ENCODE measurements around the gene TTC7B.

Gene TTC7B

DNA sequence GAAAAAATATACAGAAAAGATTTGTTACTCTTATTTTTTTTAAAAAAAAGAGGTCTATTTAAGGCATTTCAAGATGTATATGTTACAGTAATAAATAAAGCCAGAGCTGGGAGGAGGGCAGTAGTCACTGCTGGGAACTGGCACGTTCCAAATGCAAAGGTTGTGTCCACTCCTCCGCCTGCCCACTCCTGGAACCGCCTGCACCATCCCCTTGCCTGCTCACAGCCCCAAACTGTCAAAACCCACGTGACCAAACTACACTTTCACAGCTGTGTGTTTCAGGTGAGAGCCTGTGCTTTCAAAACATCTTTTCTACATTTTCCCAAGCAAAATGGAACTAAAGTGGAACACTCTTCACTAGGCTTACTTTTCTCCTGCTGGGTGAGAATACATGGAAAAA, 160.4 kb downstream of the TTC7B start:
- Histone ChIP-seq H3K4me3 (ENCODE audit: insufficient read depth, low read length, poor library complexity, severe bottlenecking) (no peak overlapping the region), H3K36me3 (ENCODE audit: low read length) (no peaks in the 10 kb centered on the region), H3K27me3 (ENCODE audit: low read length) (no peaks in the 10 kb centered on the region), H3K4me2 (ENCODE audit: low read depth, low read length, poor library complexity, severe bottlenecking) (no peak overlapping the region), H3K79me2 (ENCODE audit: insufficient read depth, low read length) (no peaks in the 10 kb centered on the region), H3F3A (ENCODE audit: insufficient read depth) (no peaks in the 10 kb centered on the region), H3K9me3 (ENCODE audit: insufficient read depth, low read length) (no peaks in the 10 kb centered on the region), H3K27ac (ENCODE audit: low read depth, low read length) (no peak overlapping the region), H2AFZ (ENCODE audit: low read depth, low read length, severe bottlenecking) (no peak overlapping the region), H4K20me1 (ENCODE audit: low read depth, low read length) (no peaks in the 10 kb centered on the region), H3K9me2 (replicated peaks; ENCODE audit: insufficient read depth, low read length) (no peaks in the 10 kb centered on the region), H3K9ac (ENCODE audit: low read length) (no peak overlapping the region)
- TF ChIP-seq, protein P1, sequence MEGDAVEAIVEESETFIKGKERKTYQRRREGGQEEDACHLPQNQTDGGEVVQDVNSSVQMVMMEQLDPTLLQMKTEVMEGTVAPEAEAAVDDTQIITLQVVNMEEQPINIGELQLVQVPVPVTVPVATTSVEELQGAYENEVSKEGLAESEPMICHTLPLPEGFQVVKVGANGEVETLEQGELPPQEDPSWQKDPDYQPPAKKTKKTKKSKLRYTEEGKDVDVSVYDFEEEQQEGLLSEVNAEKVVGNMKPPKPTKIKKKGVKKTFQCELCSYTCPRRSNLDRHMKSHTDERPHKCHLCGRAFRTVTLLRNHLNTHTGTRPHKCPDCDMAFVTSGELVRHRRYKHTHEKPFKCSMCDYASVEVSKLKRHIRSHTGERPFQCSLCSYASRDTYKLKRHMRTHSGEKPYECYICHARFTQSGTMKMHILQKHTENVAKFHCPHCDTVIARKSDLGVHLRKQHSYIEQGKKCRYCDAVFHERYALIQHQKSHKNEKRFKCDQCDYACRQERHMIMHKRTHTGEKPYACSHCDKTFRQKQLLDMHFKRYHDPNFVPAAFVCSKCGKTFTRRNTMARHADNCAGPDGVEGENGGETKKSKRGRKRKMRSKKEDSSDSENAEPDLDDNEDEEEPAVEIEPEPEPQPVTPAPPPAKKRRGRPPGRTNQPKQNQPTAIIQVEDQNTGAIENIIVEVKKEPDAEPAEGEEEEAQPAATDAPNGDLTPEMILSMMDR (IDR thresholded peaks at IDR 0.05; ENCODE audit: insufficient read depth, low read length, poor library complexity, severe bottlenecking): no peak
- no peak for TF ChIP-seq EZH2phosphoT487 (conservative IDR thresholded peaks at IDR 0.05; ENCODE audit: low read length)

DNA sequence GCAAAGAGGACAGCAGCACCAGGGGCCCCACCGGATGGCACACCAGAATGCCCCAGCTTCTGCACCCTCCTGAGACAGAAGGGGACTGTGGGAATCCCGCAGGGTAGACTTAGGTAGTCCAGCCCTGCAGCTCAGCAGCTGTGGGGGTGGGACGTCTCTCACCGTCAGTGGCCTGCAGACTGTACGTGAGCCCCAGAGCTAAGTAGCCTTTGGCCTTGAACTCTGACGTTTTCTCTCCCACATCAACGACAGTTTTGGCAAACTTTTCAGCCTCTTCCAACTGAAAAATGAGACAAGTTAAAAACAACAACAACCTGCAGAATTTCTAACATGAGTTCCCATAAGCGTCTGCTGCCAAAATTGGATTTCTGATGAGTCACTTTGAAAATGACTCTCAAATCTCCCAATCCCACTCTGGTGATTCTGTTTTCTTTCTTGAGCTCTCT, 161.4 kb downstream of the TTC7B start:
- no peaks in the 10 kb centered on the region for H3K36me3 ChIP-seq (ENCODE audit: low read length)
- no peaks in the 10 kb centered on the region for H3K79me2 ChIP-seq (ENCODE audit: insufficient read depth, low read length)
- no peak overlapping the region for H3K27ac ChIP-seq (ENCODE audit: low read depth, low read length)
- H2AFZ ChIP-seq (ENCODE audit: low read depth, low read length, severe bottlenecking): no peak overlapping the region
- H3K4me2 ChIP-seq (ENCODE audit: low read depth, low read length, poor library complexity, severe bottlenecking): no peak overlapping the region
- H3K4me3 ChIP-seq (ENCODE audit: insufficient read depth, low read length, poor library complexity, severe bottlenecking): no peak overlapping the region
- TF ChIP-seq EZH2phosphoT487 (conservative IDR thresholded peaks at IDR 0.05; ENCODE audit: low read length): no peak
- TF ChIP-seq, protein P1 (IDR thresholded peaks at IDR 0.05; ENCODE audit: insufficient read depth, low read length, poor library complexity, severe bottlenecking): no peak
- H3K9me3 ChIP-seq (ENCODE audit: insufficient read depth, low read length): no peaks in the 10 kb centered on the region
- no peaks in the 10 kb centered on the region for H3K27me3 ChIP-seq (ENCODE audit: low read length)
- H3K9me2 ChIP-seq (replicated peaks; ENCODE audit: insufficient read depth, low read length): no peaks in the 10 kb centered on the region
- no peaks in the 10 kb centered on the region for H3F3A ChIP-seq (ENCODE audit: insufficient read depth)
- no peak overlapping the region for H3K9ac ChIP-seq (ENCODE audit: low read length)
- no peaks in the 10 kb centered on the region for H4K20me1 ChIP-seq (ENCODE audit: low read depth, low read length)

DNA sequence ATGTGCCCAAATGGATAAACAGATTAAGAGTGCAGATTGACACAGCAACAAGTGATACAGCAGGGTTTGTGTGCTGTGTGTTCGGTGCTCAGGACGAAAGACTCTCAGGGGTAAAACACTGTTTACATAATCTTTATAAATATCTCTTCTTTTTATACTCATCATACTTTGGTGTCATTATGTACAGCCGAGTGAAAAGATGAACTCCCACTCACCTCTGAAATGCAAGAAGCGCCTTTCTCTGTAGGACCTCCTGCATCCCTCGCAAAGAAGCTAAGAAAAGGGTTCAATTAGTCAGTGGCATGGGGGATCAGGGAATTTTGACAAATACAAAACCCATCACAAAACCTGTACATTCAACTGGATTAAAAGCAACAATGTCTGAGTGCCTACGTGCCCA, 163.6 kb downstream of the TTC7B start:
- no peak overlapping the region for H2AFZ ChIP-seq (ENCODE audit: low read depth, low read length, severe bottlenecking)
- H3K27me3 ChIP-seq (ENCODE audit: low read length): no peaks in the 10 kb centered on the region
- no peak overlapping the region for H3K4me2 ChIP-seq (ENCODE audit: low read depth, low read length, poor library complexity, severe bottlenecking)
- no peak for TF ChIP-seq EZH2phosphoT487 (conservative IDR thresholded peaks at IDR 0.05; ENCODE audit: low read length)
- no peaks in the 10 kb centered on the region for H3K79me2 ChIP-seq (ENCODE audit: insufficient read depth, low read length)
- no peaks in the 10 kb centered on the region for H3K9me3 ChIP-seq (ENCODE audit: insufficient read depth, low read length)
- H3K9ac ChIP-seq (ENCODE audit: low read length): no peak overlapping the region
- H3K4me3 ChIP-seq (ENCODE audit: insufficient read depth, low read length, poor library complexity, severe bottlenecking): no peak overlapping the region
- no peaks in the 10 kb centered on the region for H3F3A ChIP-seq (ENCODE audit: insufficient read depth)
- no peaks in the 10 kb centered on the region for H4K20me1 ChIP-seq (ENCODE audit: low read depth, low read length)
- H3K9me2 ChIP-seq (replicated peaks; ENCODE audit: insufficient read depth, low read length): no peaks in the 10 kb centered on the region
- no peak overlapping the region for H3K27ac ChIP-seq (ENCODE audit: low read depth, low read length)
- no peaks in the 10 kb centered on the region for H3K36me3 ChIP-seq (ENCODE audit: low read length)

DNA sequence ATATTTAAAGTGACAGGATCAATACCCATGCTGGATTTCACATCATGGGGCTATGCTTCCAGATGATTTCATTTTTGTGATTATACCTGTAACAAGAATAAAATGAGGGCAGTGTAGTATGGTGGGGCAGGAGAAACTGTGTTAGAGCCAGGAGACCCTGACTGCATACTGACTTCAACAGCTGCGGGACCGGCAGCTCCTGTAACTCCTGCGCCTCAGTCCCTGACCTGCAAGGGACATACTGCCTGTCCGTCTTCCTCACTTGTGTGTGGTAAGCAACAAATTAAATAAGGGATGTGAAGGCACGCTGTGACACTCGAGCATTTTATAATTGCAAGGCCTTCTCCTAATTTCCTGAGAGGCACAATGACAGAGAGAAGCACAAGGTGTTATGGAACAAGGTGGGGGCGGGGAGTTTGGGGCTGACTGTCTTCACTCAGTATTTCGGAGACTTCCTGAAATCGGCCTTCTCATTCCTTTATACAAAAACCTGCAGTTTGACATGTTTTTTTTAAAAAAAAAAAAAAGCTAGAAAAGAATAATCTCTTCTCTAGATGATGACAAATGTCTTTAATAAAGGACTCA, 164.2 kb downstream of the TTC7B start:
- no peaks in the 10 kb centered on the region for H3K9me3 ChIP-seq (ENCODE audit: insufficient read depth, low read length)
- no peaks in the 10 kb centered on the region for H3K9me2 ChIP-seq (replicated peaks; ENCODE audit: insufficient read depth, low read length)
- no peaks in the 10 kb centered on the region for H3K36me3 ChIP-seq (ENCODE audit: low read length)
- H3K9ac ChIP-seq (ENCODE audit: low read length): no peak overlapping the region
- H4K20me1 ChIP-seq (ENCODE audit: low read depth, low read length): no peaks in the 10 kb centered on the region
- no peaks in the 10 kb centered on the region for H3F3A ChIP-seq (ENCODE audit: insufficient read depth)
- no peaks in the 10 kb centered on the region for H3K79me2 ChIP-seq (ENCODE audit: insufficient read depth, low read length)
- no peak overlapping the region for H3K27ac ChIP-seq (ENCODE audit: low read depth, low read length)
- TF ChIP-seq EZH2phosphoT487 (conservative IDR thresholded peaks at IDR 0.05; ENCODE audit: low read length): no peak
- TF ChIP-seq, protein P1 (IDR thresholded peaks at IDR 0.05; ENCODE audit: insufficient read depth, low read length, poor library complexity, severe bottlenecking): no peak
- no peak overlapping the region for H3K4me2 ChIP-seq (ENCODE audit: low read depth, low read length, poor library complexity, severe bottlenecking)
- no peaks in the 10 kb centered on the region for H3K27me3 ChIP-seq (ENCODE audit: low read length)
- no peak overlapping the region for H2AFZ ChIP-seq (ENCODE audit: low read depth, low read length, severe bottlenecking)
- H3K4me3 ChIP-seq (ENCODE audit: insufficient read depth, low read length, poor library complexity, severe bottlenecking): no peak overlapping the region

Data from SU-DHL-6 (cell line).